HepG2 (cell line): ENCODE data around the gene ZNF37A. TPM values are rescaled to one million over a fixed set of nuclear protein-coding genes. Genes with fewer than 3 reads are reported as not detected.
A peak's percentile ranks its signal among the peaks of the same experiment; 100 is the strongest.

Experiments used
- ATAC-seq: fragments of 200-7000 bp; cut with Tn5 transposase; 3 replicates; pipeline ENCODE4 v1.9.1; 2020; ENCODE audit warnings: mild to moderate bottlenecking, moderate library complexity
- BruUV-seq: library from RNA; stranded (reverse); fragments of 400-500 nt; replicated peaks from 2 replicates; lab custom pipeline; 2021; lab: Mats Ljungman, UMichigan
- CTCF ChIA-PET: fragments of 300-600 bp; formaldehyde crosslinking; extraction: SDS; loops from one replicate; lab custom pipeline; 2021; ENCODE audit warnings: low total read pairs, inconsistent platforms, low intra/inter-chr PET ratio; lab: Yijun Ruan, JAX
- POLR2A ChIA-PET: fragments of 350-600 bp; sonication (Branson Sonifier 250); formaldehyde crosslinking; loops from one replicate; lab custom pipeline; 2020; ENCODE audit warnings: antibody characterized with exemption, inconsistent platforms; lab: Yijun Ruan, JAX
- DNase-seq: peaks from one replicate; pipeline ENCODE4 v3.0.0-alpha.2; 2015; ENCODE audit warnings: low spot score
- FAIRE-seq: peaks from 3 replicates; lab custom pipeline; 2011; peaks lifted over from hg19 to GRCh38; lab: Jason Lieb, UNC
- H2AFZ ChIP-seq: one replicate; pipeline ENCODE4 v1.6.1; 2011; ENCODE audit warnings: low read length, inconsistent platforms
- H3K27ac ChIP-seq: fragments of 300-600 bp; 3 replicates; pipeline ENCODE4 v1.8.0; 2011; ENCODE audit warnings: mixed run types, mild to moderate bottlenecking, mixed read lengths, low read length, inconsistent platforms; ENCODE audit not compliant: insufficient read depth; ENCODE audit errors: extremely low read length
- H3K27me3 ChIP-seq, 2 experiments: fragments of 200-600 bp in 1 of 2; 2 replicates in 1 of 2; 3 replicates in 1 of 2; pipeline versions ENCODE4 v1.6.0 to v1.8.0; 2011; ENCODE audit warnings: low read length in 2 of 2, mild to moderate bottlenecking in 2 of 2, moderate library complexity in 2 of 2, inconsistent platforms in 1 of 2; ENCODE audit not compliant: insufficient read depth in 2 of 2, control insufficient read depth in 1 of 2
- H3K36me3 ChIP-seq, 2 experiments: fragments of 200-600 bp in 1 of 2; replicated peaks in 1 of 2; 2 replicates in 1 of 2; 3 replicates in 1 of 2; pipeline versions ENCODE4 v1.5.1 to v1.8.0; 2011; ENCODE audit warnings: low read length in 2 of 2, inconsistent platforms in 1 of 2; ENCODE audit not compliant: insufficient read depth in 2 of 2, control insufficient read depth in 1 of 2
- H3K4me1 ChIP-seq: 2 replicates; pipeline ENCODE4 v1.5.1; 2012; ENCODE audit warnings: low read length, inconsistent platforms; ENCODE audit not compliant: insufficient read depth
- H3K4me2 ChIP-seq: 2 replicates; pipeline ENCODE4 v1.6.0; 2011; ENCODE audit warnings: low read depth, low read length, inconsistent platforms
- H3K4me3 ChIP-seq, 3 experiments: fragments of 200-600 bp in 1 of 3; sonication (generic), shearing (Covaris generic) in 1 of 3; replicated peaks in 1 of 3; 2 replicates each; pipeline ENCODE4 v1.5.1; 2011 to 2016; ENCODE audit warnings: low read length in 3 of 3, inconsistent platforms in 2 of 3, low read depth in 2 of 3, mild to moderate bottlenecking in 2 of 3, control low read depth in 1 of 3, mixed read lengths in 1 of 3; ENCODE audit not compliant: insufficient read depth in 1 of 3
- H3K79me2 ChIP-seq: one replicate; pipeline ENCODE4 v1.6.1; 2011; ENCODE audit warnings: low read length, inconsistent platforms; ENCODE audit not compliant: insufficient read depth
- H3K9ac ChIP-seq: 2 replicates; pipeline ENCODE4 v1.6.0; 2011; ENCODE audit warnings: mild to moderate bottlenecking, low read depth, low read length, inconsistent platforms; ENCODE audit not compliant: insufficient read depth
- H3K9me3 ChIP-seq: 2 replicates; pipeline ENCODE4 v1.5.1; 2012; ENCODE audit warnings: mild to moderate bottlenecking, low read length
- H4K20me1 ChIP-seq: 2 replicates; pipeline ENCODE4 v1.6.0; 2011; ENCODE audit warnings: inconsistent platforms, mild to moderate bottlenecking, low read length, moderate library complexity; ENCODE audit not compliant: insufficient read depth
- FOXK2 ChIP-seq: fragments of 450-650 bp; IDR thresholded peaks from 2 replicates; pipeline ENCODE4 v1.6.1; 2016
- HCFC1 ChIP-seq: fragments of 150-350 bp; IDR thresholded peaks from 2 replicates; pipeline ENCODE4 v1.6.1; 2014; ENCODE audit warnings: low read depth, low read length
- HDAC2 ChIP-seq: sonication (generic); formaldehyde crosslinking; IDR thresholded peaks from 2 replicates; pipeline ENCODE4 v1.4.0; 2020; ENCODE audit warnings: missing genetic modification reagents
- MEIS2 ChIP-seq: sonication (generic); formaldehyde crosslinking; IDR thresholded peaks from 2 replicates; pipeline ENCODE4 v1.9.0; 2021; ENCODE audit warnings: mild to moderate bottlenecking, missing genetic modification reagents
- RARG ChIP-seq: sonication (generic); formaldehyde crosslinking; IDR thresholded peaks from 2 replicates; pipeline ENCODE4 v1.4.0; 2020; ENCODE audit warnings: low read depth, mild to moderate bottlenecking, missing genetic modification reagents
- RBM39 ChIP-seq: fragments of 200-400 bp; formaldehyde crosslinking; IDR thresholded peaks from one replicate; pipeline ENCODE4 v1.6.1; 2018; ENCODE audit warnings: antibody characterized with exemption, mild to moderate bottlenecking, low read depth, low read length; ENCODE audit not compliant: poor library complexity, severe bottlenecking
- STAT5B ChIP-seq: sonication (generic); formaldehyde crosslinking; IDR thresholded peaks from 2 replicates; pipeline ENCODE4 v1.4.0; 2020; ENCODE audit warnings: missing genetic modification reagents
- ZNF225 ChIP-seq: sonication (generic); formaldehyde crosslinking; IDR thresholded peaks from 2 replicates; pipeline ENCODE4 v1.4.0; 2020; ENCODE audit warnings: mild to moderate bottlenecking, missing genetic modification reagents
- ZNF33B ChIP-seq: sonication (generic); formaldehyde crosslinking; IDR thresholded peaks from 2 replicates; pipeline ENCODE4 v1.5.1; 2020; ENCODE audit warnings: mild to moderate bottlenecking, missing genetic modification reagents
- ZNF431 ChIP-seq: sonication (generic); formaldehyde crosslinking; IDR thresholded peaks from 2 replicates; pipeline ENCODE4 v1.9.0; 2022; ENCODE audit warnings: missing genetic modification reagents, low read depth, mild to moderate bottlenecking, borderline replicate concordance
- WGBS: methylation state at CpG from one replicate; pipeline ENCODE4 v1.1.6; 2017; ENCODE audit warnings: low lambda C conversion rate; 5-methylcytosine and 5-hydroxymethylcytosine counted together
- in situ Hi-C: cut with HindIII; loops from 2 replicates; pipeline ENCODE4 v1.10.0; 2017; ENCODE audit warnings: low pct_unique_long_range_greater_than_20kb; ENCODE audit not compliant: extremely low pct_ligation_motif_present
- intact Hi-C: fragments of 100-400 bp; cut with micrococcal nuclease; formaldehyde crosslinking; loops from one replicate; pipeline ENCODE4 v1.10.0; 2022; ENCODE audit not compliant: unreplicated experiment
- polyA plus RNA-seq, 8 experiments: library from polyadenylated mRNA; depleted of rRNA in 3 of 8; stranded (reverse) in 7 of 8; unstranded in 1 of 8; fragments of >200 nt; fragmentation: Illumina TruSeq in 4 of 8; extraction: Trizol in 4 of 8; gene quantifications; 2 replicates each; pipeline versions ENCODE4 v1.2.1 to v1.2.3, GENCODE V29; 2011 to 2016; ENCODE audit warnings: low read depth in 4 of 8, missing spikeins in 1 of 8, mixed read lengths in 1 of 8; ENCODE audit not compliant: insufficient read depth in 1 of 8
- total RNA-seq, 5 experiments: library from RNA; depleted of rRNA; stranded (reverse); fragments of >200 nt; fragmentation: Illumina TruSeq; extraction: Trizol; gene quantifications; 2 replicates each; pipeline ENCODE4 v1.2.3, GENCODE V29; 2016; ENCODE audit warnings: low read depth in 1 of 5
- TF ChIP-seq, protein P1 (sequence below): sonication (generic); formaldehyde crosslinking; IDR thresholded peaks from 2 replicates; pipeline ENCODE4 v1.4.0; 2020; ENCODE audit warnings: mild to moderate bottlenecking, missing genetic modification reagents
- TF ChIP-seq, protein P2 (sequence below): sonication (generic); formaldehyde crosslinking; conservative IDR thresholded peaks from 2 replicates; pipeline ENCODE4 v1.4.0; 2020; ENCODE audit warnings: missing genetic modification reagents

Gene ZNF37A
- total and polyA plus RNA-seq, 2 of the 13 experiments (the other 11 are each of a cell fraction or from before 2014, with no cell fraction given): 8.0 to 12.6 TPM

- peak; percentile 21; the same call in 1 of the 2 replicates for TF ChIP-seq HDAC2 (CRISPR knock-in tag)
- TF ChIP-seq, protein P1, sequence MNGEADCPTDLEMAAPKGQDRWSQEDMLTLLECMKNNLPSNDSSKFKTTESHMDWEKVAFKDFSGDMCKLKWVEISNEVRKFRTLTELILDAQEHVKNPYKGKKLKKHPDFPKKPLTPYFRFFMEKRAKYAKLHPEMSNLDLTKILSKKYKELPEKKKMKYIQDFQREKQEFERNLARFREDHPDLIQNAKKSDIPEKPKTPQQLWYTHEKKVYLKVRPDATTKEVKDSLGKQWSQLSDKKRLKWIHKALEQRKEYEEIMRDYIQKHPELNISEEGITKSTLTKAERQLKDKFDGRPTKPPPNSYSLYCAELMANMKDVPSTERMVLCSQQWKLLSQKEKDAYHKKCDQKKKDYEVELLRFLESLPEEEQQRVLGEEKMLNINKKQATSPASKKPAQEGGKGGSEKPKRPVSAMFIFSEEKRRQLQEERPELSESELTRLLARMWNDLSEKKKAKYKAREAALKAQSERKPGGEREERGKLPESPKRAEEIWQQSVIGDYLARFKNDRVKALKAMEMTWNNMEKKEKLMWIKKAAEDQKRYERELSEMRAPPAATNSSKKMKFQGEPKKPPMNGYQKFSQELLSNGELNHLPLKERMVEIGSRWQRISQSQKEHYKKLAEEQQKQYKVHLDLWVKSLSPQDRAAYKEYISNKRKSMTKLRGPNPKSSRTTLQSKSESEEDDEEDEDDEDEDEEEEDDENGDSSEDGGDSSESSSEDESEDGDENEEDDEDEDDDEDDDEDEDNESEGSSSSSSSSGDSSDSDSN: no peak
- peak; percentile 31; the same call in 1 of the 2 replicates for TF ChIP-seq ZNF431
Observed at GRCh38 chr10:38143587-38143986, 49.5 kb downstream of the ZNF37A start (continued).

GRCh38 chr10:38146579-38147333 is 52.6 kb downstream of the ZNF37A start:
- no peak for ATAC-seq
- no peak for DNase-seq
- no peaks in the 10 kb centered on the region for H3K9me3 ChIP-seq
- H2AFZ ChIP-seq: no peak overlapping the region
- H3K4me2 ChIP-seq: no peak overlapping the region
- 49% methylated on average over 11 of the region's 11 CpGs for WGBS
- no peaks in the 10 kb centered on the region for H4K20me1 ChIP-seq
- intact Hi-C loops (no loop called here), in situ Hi-C loops (no loop called here)
- H3K4me3 ChIP-seq: no peak overlapping the region
- peaks cover 22% of the 10 kb centered on the region for H3K4me1 ChIP-seq
- H3K27me3 ChIP-seq: no peaks in the 10 kb centered on the region
- ChIA-PET POLR2A (no interaction called here), CTCF (no interaction called here)
- H3K9ac ChIP-seq: no peak overlapping the region
- TF ChIP-seq, protein P2, sequence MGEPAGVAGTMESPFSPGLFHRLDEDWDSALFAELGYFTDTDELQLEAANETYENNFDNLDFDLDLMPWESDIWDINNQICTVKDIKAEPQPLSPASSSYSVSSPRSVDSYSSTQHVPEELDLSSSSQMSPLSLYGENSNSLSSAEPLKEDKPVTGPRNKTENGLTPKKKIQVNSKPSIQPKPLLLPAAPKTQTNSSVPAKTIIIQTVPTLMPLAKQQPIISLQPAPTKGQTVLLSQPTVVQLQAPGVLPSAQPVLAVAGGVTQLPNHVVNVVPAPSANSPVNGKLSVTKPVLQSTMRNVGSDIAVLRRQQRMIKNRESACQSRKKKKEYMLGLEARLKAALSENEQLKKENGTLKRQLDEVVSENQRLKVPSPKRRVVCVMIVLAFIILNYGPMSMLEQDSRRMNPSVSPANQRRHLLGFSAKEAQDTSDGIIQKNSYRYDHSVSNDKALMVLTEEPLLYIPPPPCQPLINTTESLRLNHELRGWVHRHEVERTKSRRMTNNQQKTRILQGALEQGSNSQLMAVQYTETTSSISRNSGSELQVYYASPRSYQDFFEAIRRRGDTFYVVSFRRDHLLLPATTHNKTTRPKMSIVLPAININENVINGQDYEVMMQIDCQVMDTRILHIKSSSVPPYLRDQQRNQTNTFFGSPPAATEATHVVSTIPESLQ: no peak
- TF ChIP-seq RBM39 (no peak), MEIS2 (CRISPR knock-in tag) (no peak), RARG (CRISPR knock-in tag) (no peak), HCFC1 (no peak), ZNF225 (CRISPR knock-in tag) (no peak), ZNF33B (CRISPR knock-in tag) (no peak), STAT5B (CRISPR knock-in tag) (no peak), FOXK2 (no peak)
- no peaks in the 10 kb centered on the region for H3K36me3 ChIP-seq
- no peak overlapping the region for H3K27ac ChIP-seq
- FAIRE-seq: no peak
- no TSS peak for BruUV-seq
- H3K79me2 ChIP-seq: no peaks in the 10 kb centered on the region
